Panc1 (cell line): ENCODE measurements around the gene BMAL1. TPM values are rescaled to one million over a fixed set of nuclear protein-coding genes. Genes with fewer than 3 reads are reported as not detected.

Experiments used
- ATAC-seq: fragments of 200-7000 bp; cut with Tn5 transposase; 2 replicates; pipeline ENCODE4 v1.9.1; 2020; ENCODE audit warnings: mild to moderate bottlenecking, moderate library complexity
- BruUV-seq: library from RNA; stranded (reverse); fragments of 400-500 nt; replicated peaks from 2 replicates; lab custom pipeline; 2021; lab: Mats Ljungman, UMichigan
- CTCF ChIA-PET: fragments of 300-600 bp; sonication (Branson Sonifier 250); formaldehyde crosslinking; loops from one replicate; lab custom pipeline; 2022; ENCODE audit warnings: antibody characterized with exemption; lab: Charles Lee
- POLR2A ChIA-PET: fragments of 300-600 bp; sonication (Branson Sonifier 250); formaldehyde crosslinking; loops from one replicate; lab custom pipeline; 2022; ENCODE audit warnings: antibody characterized with exemption; lab: Charles Lee
- DNase-seq: peaks from one replicate; pipeline ENCODE4 v3.0.0-alpha.2; 2010; ENCODE audit warnings: low read depth, low spot score
- H3K27ac ChIP-seq: 2 replicates; pipeline ENCODE4 v1.5.1; 2011; ENCODE audit warnings: mild to moderate bottlenecking, low read length, inconsistent platforms
- H3K27me3 ChIP-seq: fragments of 200-500 bp; sonication (Bioruptor generic); 2 replicates; pipeline ENCODE4 v1.6.0; 2014; ENCODE audit warnings: low read length, inconsistent platforms; ENCODE audit not compliant: control insufficient read depth, insufficient read depth
- H3K36me3 ChIP-seq: fragments of 200-500 bp; sonication (Bioruptor generic); 2 replicates; pipeline ENCODE4 v1.5.1; 2014; ENCODE audit warnings: inconsistent platforms, mild to moderate bottlenecking, low read length, moderate library complexity; ENCODE audit not compliant: control insufficient read depth, insufficient read depth
- H3K4me1 ChIP-seq: 2 replicates; pipeline ENCODE4 v1.5.1; 2011; ENCODE audit warnings: inconsistent platforms, mild to moderate bottlenecking, low read length, moderate library complexity; ENCODE audit not compliant: control insufficient read depth, insufficient read depth
- H3K4me3 ChIP-seq, 2 experiments: 2 replicates each; pipeline ENCODE4 v1.5.1; 2011 to 2012; ENCODE audit warnings: low read depth in 2 of 2, low read length in 2 of 2, mild to moderate bottlenecking in 2 of 2, inconsistent platforms in 1 of 2, moderate library complexity in 1 of 2
- H3K9me3 ChIP-seq: fragments of 200-500 bp; sonication (Bioruptor generic); 2 replicates; pipeline ENCODE4 v1.5.1; 2014; ENCODE audit warnings: low read depth, mild to moderate bottlenecking, inconsistent platforms, low read length, moderate library complexity; ENCODE audit not compliant: control insufficient read depth, insufficient read depth
- CTCF ChIP-seq: fragments of 450-650 bp; IDR thresholded peaks from 2 replicates; pipeline ENCODE4 v1.5.1; 2017; ENCODE audit warnings: mild to moderate bottlenecking
- POLR2AphosphoS5 ChIP-seq: IDR thresholded peaks from 2 replicates; pipeline ENCODE4 v1.6.1; 2012; ENCODE audit warnings: mild to moderate bottlenecking, low read depth, low read length, moderate library complexity
- REST ChIP-seq, 2 experiments: IDR thresholded peaks; 2 replicates each; pipeline ENCODE4 v1.6.1; 2011 to 2012; ENCODE audit warnings: low read depth in 2 of 2, control low read depth in 1 of 2, low read length in 1 of 2, mild to moderate bottlenecking in 1 of 2, moderate library complexity in 1 of 2; ENCODE audit not compliant: insufficient read depth in 1 of 2
- SIN3A ChIP-seq: IDR thresholded peaks from 2 replicates; pipeline ENCODE4 v1.6.1; 2012; ENCODE audit warnings: low read depth, mild to moderate bottlenecking, low read length, moderate library complexity, borderline replicate concordance; ENCODE audit not compliant: insufficient read depth
- TCF7L2 ChIP-seq: IDR thresholded peaks from 2 replicates; pipeline ENCODE4 v1.6.1; 2011; ENCODE audit warnings: mild to moderate bottlenecking, low read depth, low read length, inconsistent platforms
- in situ Hi-C: cut with HindIII; loops from 2 replicates; pipeline ENCODE4 v1.10.0; 2016; ENCODE audit warnings: low sequenced_read_pairs, low pct_unique_long_range_greater_than_20kb
- intact Hi-C: fragments of 100-400 bp; cut with micrococcal nuclease; formaldehyde crosslinking; loops from one replicate; pipeline ENCODE4 v1.10.0; 2022; ENCODE audit not compliant: unreplicated experiment
- total RNA-seq: library from RNA; stranded (reverse); gene quantifications from one replicate; pipeline ENCODE4 v1.2.1, GENCODE V29; 2021; ENCODE audit not compliant: unreplicated experiment

Gene BMAL1
- total RNA-seq, 1 experiment from 2014 or later, result 9.3 TPM

- TF ChIP-seq CTCF, result no peak
- no peak for TF ChIP-seq SIN3A
- no peak for TF ChIP-seq TCF7L2
- no peak for TF ChIP-seq POLR2AphosphoS5
- no peak for TF ChIP-seq REST (IDR thresholded peaks at IDR 0.05; ENCODE audit: insufficient read depth in 1 of 2, low read depth in 2 of 2, low read length in 1 of 2)
- no peaks in the 10 kb centered on the region for H3K4me1 ChIP-seq
- H3K36me3 ChIP-seq, result no peaks in the 10 kb centered on the region
- ChIA-PET CTCF (no interaction called here), POLR2A (no interaction called here)
- H3K4me3 ChIP-seq, result no peak overlapping the region
- no peaks in the 10 kb centered on the region for H3K27me3 ChIP-seq
- intact Hi-C loops, result no loop called here
- in situ Hi-C loops, result no loop called here
- H3K27ac ChIP-seq, result no peak overlapping the region
- no peak for DNase-seq
- ATAC-seq, result peak; percentile 58; the same call in 1 of the 2 replicates
- H3K9me3 ChIP-seq, result no peaks in the 10 kb centered on the region
- no TSS peak for BruUV-seq
Observed at GRCh38 chr11:13314676-13315394, 37.2 kb downstream of the BMAL1 start.

GRCh38 chr11:13315517-13316432 lies 38.2 kb downstream of the BMAL1 start:
- ATAC-seq, result peak; percentile 64
- no peak for TF ChIP-seq CTCF
- TF ChIP-seq SIN3A, result no peak
- TF ChIP-seq POLR2AphosphoS5, result no peak
- TF ChIP-seq TCF7L2, result no peak
- TF ChIP-seq REST (IDR thresholded peaks at IDR 0.05; ENCODE audit: insufficient read depth in 1 of 2, low read depth in 2 of 2, low read length in 1 of 2), result no peak
- CTCF ChIA-PET, result no interaction called here

More at GRCh38 chr11:13315517-13316432, 38.2 kb downstream of the BMAL1 start:
- Histone ChIP-seq H3K9me3 (no peaks in the 10 kb centered on the region), H3K27ac (no peak overlapping the region), H3K36me3 (no peaks in the 10 kb centered on the region), H3K4me3 (no peak overlapping the region), H3K4me1 (no peaks in the 10 kb centered on the region), H3K27me3 (no peaks in the 10 kb centered on the region)
- intact Hi-C loops, result no loop called here
- POLR2A ChIA-PET, result no interaction called here
- in situ Hi-C loops, result no loop called here
- BruUV-seq, result no TSS peak
- no peak for DNase-seq
